NCI-H526 (cell line): ENCODE measurements around the gene RNF41.
"Not testable (repeated sequence)": the region's sequence is repeated elsewhere in the genome, so short reads cannot be mapped to it uniquely, and the experiment has no call there.

Source experiments
- DNase-seq, 2 experiments: peaks; one replicate each; lab custom pipeline; 2025; lab: John Stamatoyannopoulos, UW

The RNF41 gene

GRCh38 chr12:56208006-56208405 is 13.7 kb downstream of the RNF41 start:
- peak; percentile 92 to 93 for DNase-seq

- peak; percentile 13 to 60 for DNase-seq
Measured at GRCh38 chr12:56206452-56207166, 15.1 kb downstream of the RNF41 start.

- DNase-seq = no peak
Measured at GRCh38 chr12:56205445-56205844, 16.3 kb downstream of the RNF41 start.

GRCh38 chr12:56204275-56204674 is 17.4 kb downstream of the RNF41 start:
- DNase-seq = no peak

- DNase-seq = no peak
Measured at GRCh38 chr12:56202838-56203237, 18.9 kb downstream of the RNF41 start.

- no peak for DNase-seq
Measured at GRCh38 chr12:56202366-56202765, 19.4 kb downstream of the RNF41 start.

- DNase-seq = no peak
Measured at GRCh38 chr12:56198836-56199235, 22.9 kb downstream of the RNF41 start.

GRCh38 chr12:56197921-56198635 is 23.6 kb downstream of the RNF41 start:
- no peak for DNase-seq

- not testable (repeated sequence) for DNase-seq
Measured at GRCh38 chr12:56196818-56197550, 24.7 kb downstream of the RNF41 start.

GRCh38 chr12:56193025-56193578 is 28.6 kb downstream of the RNF41 start:
- DNase-seq = peak; percentile 77 to 94

- no peak for DNase-seq
Measured at GRCh38 chr12:56192582-56192981, 29.1 kb downstream of the RNF41 start.

GRCh38 chr12:56190695-56191155 is 31.0 kb downstream of the RNF41 start:
- peak; percentile 47 to 51 for DNase-seq

- DNase-seq = peak; percentile 84 to 90
Measured at GRCh38 chr12:56189918-56190694, 31.6 kb downstream of the RNF41 start.

- peak; percentile 75 to 95 for DNase-seq
Measured at GRCh38 chr12:56189099-56189917, 32.4 kb downstream of the RNF41 start, which contains the start of gene SMARCC2. Gene SMARCC2 (minus strand): TSS chr12:56189483. CDS start chr12:56189461, 22 bp downstream.

- DNase-seq = peak; percentile 25 to 56
Measured at GRCh38 chr12:56188778-56189098, 33.0 kb downstream of the RNF41 start.

GRCh38 chr12:56188131-56188777 is 33.5 kb downstream of the RNF41 start:
- DNase-seq = no peak

GRCh38 chr12:56186957-56187356 is 34.8 kb downstream of the RNF41 start:
- DNase-seq = no peak

GRCh38 chr12:56178347-56178746 is 43.4 kb downstream of the RNF41 start:
- no peak for DNase-seq

- no peak for DNase-seq
Measured at GRCh38 chr12:56172839-56173238, 48.9 kb downstream of the RNF41 start.

- no peak for DNase-seq
Measured at GRCh38 chr12:56169229-56169759, 52.4 kb downstream of the RNF41 start.
